ENCODE measurements around the gene NUDT9. TPM values are rescaled to one million over a fixed set of nuclear protein-coding genes. Genes with fewer than 3 reads are reported as not detected.
A peak's percentile ranks its signal among the peaks of the same experiment; 100 is the strongest.
"Not testable (repeated sequence)": the region's sequence is repeated elsewhere in the genome, so short reads cannot be mapped to it uniquely, and the experiment has no call there.

Gene NUDT9
- total RNA-seq, 2 experiments from 2014 or later: 12.1 to 13.4 TPM

- Mint-ChIP-seq H3K27me3 (ENCODE audit: low read depth) (no peaks in the 10 kb centered on the region), H3K4me3 (no peak overlapping the region), H3K9me3 (no peaks in the 10 kb centered on the region), H3K4me1 (ENCODE audit: low read depth) (no peaks in the 10 kb centered on the region), H3K36me3 (ENCODE audit: low read depth) (no peaks in the 10 kb centered on the region), H3K27ac (no peak overlapping the region)
- CTCF ChIA-PET: interaction anchor here (1.1 to 1.2 kb wide), 4 partner anchors 11 to 242 kb away, joined by 3 to 4 read pairs (median 3); no protein-coding TSS in a partner anchor
- no peak for DNase-seq
- intact Hi-C loops (cut with micrococcal nuclease): no loop called here
Observed at GRCh38 chr4:87476934-87477333, 54.6 kb downstream of the NUDT9 start.

DNA sequence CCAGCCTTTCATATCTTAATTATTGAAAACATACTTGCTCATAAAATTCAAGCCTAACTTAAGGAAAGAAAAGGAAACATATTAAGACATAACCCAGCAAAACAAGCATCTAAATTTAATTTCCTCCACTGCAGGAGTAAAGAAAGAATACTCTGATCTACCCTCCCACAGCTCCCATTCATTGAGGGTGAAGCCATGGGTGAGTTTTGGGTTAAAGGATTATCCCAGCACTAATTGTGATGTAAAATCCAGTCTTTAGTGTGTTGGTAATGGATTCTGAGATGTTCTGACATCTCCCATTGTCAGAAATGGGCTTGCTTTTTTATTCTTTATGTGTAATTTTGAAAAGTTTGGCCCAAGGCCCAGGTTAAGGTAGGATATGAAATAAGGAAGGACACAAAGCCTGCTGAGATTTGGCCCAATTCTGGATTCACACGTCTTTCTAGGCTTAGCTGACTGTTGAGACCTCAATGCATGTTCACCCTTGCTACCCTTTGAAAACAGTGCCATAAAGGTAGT, 56.4 kb downstream of the NUDT9 start:
- H3K36me3 Mint-ChIP-seq (ENCODE audit: low read depth): peaks cover 2% of the 10 kb centered on the region
- no peak overlapping the region for H3K27ac Mint-ChIP-seq
- CTCF ChIA-PET: interaction anchor here (1.3 kb wide), 1 partner anchor 12 kb away, joined by 3 read pairs; no protein-coding TSS in a partner anchor
- H3K9me3 Mint-ChIP-seq: peaks cover 3% of the 10 kb centered on the region
- DNase-seq: no peak
- intact Hi-C loops (cut with micrococcal nuclease): no loop called here
- H3K4me1 Mint-ChIP-seq (ENCODE audit: low read depth): no peaks in the 10 kb centered on the region
- H3K27me3 Mint-ChIP-seq (ENCODE audit: low read depth): no peaks in the 10 kb centered on the region
- no peak overlapping the region for H3K4me3 Mint-ChIP-seq

- CTCF ChIA-PET: interaction anchor here (1.3 kb wide), 1 partner anchor 105 kb away, joined by 3 read pairs; no protein-coding TSS in a partner anchor
- Mint-ChIP-seq H3K36me3 (ENCODE audit: low read depth) (peaks cover 12% of the 10 kb centered on the region), H3K27me3 (ENCODE audit: low read depth) (no peaks in the 10 kb centered on the region), H3K9me3 (peaks cover 3% of the 10 kb centered on the region), H3K4me1 (ENCODE audit: low read depth) (no peaks in the 10 kb centered on the region), H3K4me3 (no peak overlapping the region), H3K27ac (no peak overlapping the region)
- no peak for DNase-seq
- intact Hi-C loops (cut with micrococcal nuclease): no loop called here
Observed at GRCh38 chr4:87481377-87481776, 59.0 kb downstream of the NUDT9 start.

DNA sequence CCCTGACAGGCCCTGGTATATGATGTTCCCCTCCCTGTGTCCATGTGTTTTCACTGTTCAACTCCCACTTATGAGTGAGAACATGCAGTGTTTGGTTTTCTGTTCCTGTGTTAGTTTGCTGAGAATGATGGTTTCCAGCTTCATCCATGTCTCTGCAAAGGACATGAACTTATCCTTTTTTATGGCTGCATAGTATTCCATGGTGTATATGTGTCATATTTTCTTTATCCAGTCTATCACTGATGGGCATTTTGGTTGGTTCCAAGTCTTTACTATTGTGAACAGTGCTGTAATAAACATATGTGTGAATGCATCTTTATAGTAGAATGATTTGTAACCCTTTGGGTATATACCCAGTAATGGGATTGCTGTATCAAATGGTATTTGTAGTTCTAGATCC, 60.9 kb downstream of the NUDT9 start:
- intact Hi-C loops (cut with micrococcal nuclease); H3K27ac Mint-ChIP-seq: not testable (repeated sequence)
- CTCF ChIA-PET: interaction anchor here (0.7 kb wide), 1 partner anchor 70 kb away, joined by 5 read pairs; no protein-coding TSS in a partner anchor

DNA sequence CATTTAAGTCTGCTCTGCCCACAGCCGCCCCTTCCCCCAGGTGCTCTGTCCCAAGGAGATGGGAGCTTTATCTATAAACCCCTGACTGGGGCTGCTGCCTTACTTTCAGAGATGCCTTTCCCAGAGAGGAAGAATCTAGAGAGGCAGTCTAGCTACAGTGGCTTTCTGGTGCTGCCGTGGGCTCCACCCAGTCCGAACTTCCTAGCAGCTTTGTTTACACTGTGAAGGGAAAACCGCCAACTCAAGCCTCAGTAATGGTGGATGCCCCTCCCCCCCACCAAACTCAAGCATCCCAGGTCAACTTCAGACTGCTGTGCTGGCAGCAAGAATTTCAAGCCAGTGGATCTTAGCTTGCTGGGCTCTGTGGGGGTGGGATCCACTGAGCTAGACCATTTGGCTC, 66.3 kb downstream of the NUDT9 start:
- peaks cover 29% of the 10 kb centered on the region for H3K36me3 Mint-ChIP-seq (ENCODE audit: low read depth)
- H3K27ac Mint-ChIP-seq; intact Hi-C loops (cut with micrococcal nuclease); H3K27me3 Mint-ChIP-seq (ENCODE audit: low read depth); DNase-seq; H3K4me1 Mint-ChIP-seq (ENCODE audit: low read depth); H3K4me3 Mint-ChIP-seq; CTCF ChIA-PET; H3K9me3 Mint-ChIP-seq: not testable (repeated sequence)

More for the DNA sequence above, 60.9 kb downstream of the NUDT9 start:
- H3K36me3 Mint-ChIP-seq (ENCODE audit: low read depth): peaks cover 22% of the 10 kb centered on the region
- DNase-seq; H3K27me3 Mint-ChIP-seq (ENCODE audit: low read depth); H3K4me1 Mint-ChIP-seq (ENCODE audit: low read depth); H3K9me3 Mint-ChIP-seq; H3K4me3 Mint-ChIP-seq: not testable (repeated sequence)

- Mint-ChIP-seq H3K27me3 (ENCODE audit: low read depth) (no peaks in the 10 kb centered on the region), H3K4me3 (no peak overlapping the region), H3K27ac (no peak overlapping the region), H3K36me3 (ENCODE audit: low read depth) (peaks cover 27% of the 10 kb centered on the region), H3K4me1 (ENCODE audit: low read depth) (peaks cover 2% of the 10 kb centered on the region), H3K9me3 (peaks cover 6% of the 10 kb centered on the region)
- no peak for DNase-seq
- intact Hi-C loops (cut with micrococcal nuclease): no loop called here
- CTCF ChIA-PET: no interaction called here
Observed at GRCh38 chr4:87489678-87490077, 67.3 kb downstream of the NUDT9 start.

- peaks cover 23% of the 10 kb centered on the region for H3K36me3 Mint-ChIP-seq (ENCODE audit: low read depth)
- intact Hi-C loops (cut with micrococcal nuclease): no loop called here
- DNase-seq: no peak
- H3K4me1 Mint-ChIP-seq (ENCODE audit: low read depth): peaks cover 2% of the 10 kb centered on the region
- H3K4me3 Mint-ChIP-seq: no peak overlapping the region
- CTCF ChIA-PET: no interaction called here
- no peak overlapping the region for H3K27ac Mint-ChIP-seq
- H3K27me3 Mint-ChIP-seq (ENCODE audit: low read depth): no peaks in the 10 kb centered on the region
- peaks cover 6% of the 10 kb centered on the region for H3K9me3 Mint-ChIP-seq
Observed at GRCh38 chr4:87490664-87491369, 68.4 kb downstream of the NUDT9 start.

DNA sequence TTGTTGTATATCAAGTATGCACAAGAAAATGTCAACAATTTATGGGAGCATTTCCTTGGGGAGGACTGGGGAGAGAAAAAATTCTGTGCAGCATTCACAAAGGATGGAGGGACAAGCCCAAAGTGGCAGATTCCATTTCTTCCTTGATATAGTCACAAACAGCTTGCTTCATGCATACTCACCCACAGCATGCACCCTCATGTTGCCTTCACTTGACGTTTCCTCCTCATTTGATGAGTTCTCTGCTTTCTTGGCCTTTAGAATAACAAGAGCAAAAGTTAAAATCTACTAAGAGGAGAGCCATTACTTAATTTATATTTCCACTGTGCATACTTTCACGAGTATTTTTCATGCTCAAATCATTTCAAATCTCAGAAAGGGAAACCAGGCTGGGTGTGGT, 69.1 kb downstream of the NUDT9 start:
- intact Hi-C loops (cut with micrococcal nuclease): no loop called here
- Mint-ChIP-seq H3K9me3 (peaks cover 6% of the 10 kb centered on the region), H3K4me3 (no peak overlapping the region)

GRCh38 chr4:87491851-87492250, 69.5 kb downstream of the NUDT9 start:
- CTCF ChIA-PET: interaction anchor here (0.7 kb wide), 2 partner anchors 25 to 67 kb away, joined by 3 to 5 read pairs; no protein-coding TSS in a partner anchor
- H3K36me3 Mint-ChIP-seq (ENCODE audit: low read depth): peaks cover 18% of the 10 kb centered on the region
- H3K4me1 Mint-ChIP-seq (ENCODE audit: low read depth); DNase-seq; H3K27ac Mint-ChIP-seq; H3K9me3 Mint-ChIP-seq; H3K4me3 Mint-ChIP-seq; H3K27me3 Mint-ChIP-seq (ENCODE audit: low read depth); intact Hi-C loops (cut with micrococcal nuclease): not testable (repeated sequence)

More for the DNA sequence above, 69.1 kb downstream of the NUDT9 start:
- no peak for DNase-seq
- Mint-ChIP-seq H3K27me3 (ENCODE audit: low read depth) (no peaks in the 10 kb centered on the region), H3K27ac (no peak overlapping the region), H3K36me3 (ENCODE audit: low read depth) (peaks cover 18% of the 10 kb centered on the region), H3K4me1 (ENCODE audit: low read depth) (peaks cover 2% of the 10 kb centered on the region)
- CTCF ChIA-PET: interaction anchor here (0.7 kb wide), 1 partner anchor 26 kb away, joined by 3 read pairs; no protein-coding TSS in a partner anchor

- no peak overlapping the region for H3K4me3 Mint-ChIP-seq
- peaks cover 9% of the 10 kb centered on the region for H3K36me3 Mint-ChIP-seq (ENCODE audit: low read depth)
- intact Hi-C loops (cut with micrococcal nuclease): no loop called here
- H3K27me3 Mint-ChIP-seq (ENCODE audit: low read depth): no peaks in the 10 kb centered on the region
- peaks cover 2% of the 10 kb centered on the region for H3K4me1 Mint-ChIP-seq (ENCODE audit: low read depth)
- no peak overlapping the region for H3K27ac Mint-ChIP-seq
- CTCF ChIA-PET: interaction anchor here (0.6 kb wide), 1 partner anchor 46 kb away, joined by 4 read pairs; no protein-coding TSS in a partner anchor
- no peak for DNase-seq
- H3K9me3 Mint-ChIP-seq: peaks cover 4% of the 10 kb centered on the region
Observed at GRCh38 chr4:87493115-87493514, 70.7 kb downstream of the NUDT9 start.

- H3K4me1 Mint-ChIP-seq (ENCODE audit: low read depth): peaks cover 3% of the 10 kb centered on the region
Observed at GRCh38 chr4:87497159-87497558, 74.8 kb downstream of the NUDT9 start.

DNA sequence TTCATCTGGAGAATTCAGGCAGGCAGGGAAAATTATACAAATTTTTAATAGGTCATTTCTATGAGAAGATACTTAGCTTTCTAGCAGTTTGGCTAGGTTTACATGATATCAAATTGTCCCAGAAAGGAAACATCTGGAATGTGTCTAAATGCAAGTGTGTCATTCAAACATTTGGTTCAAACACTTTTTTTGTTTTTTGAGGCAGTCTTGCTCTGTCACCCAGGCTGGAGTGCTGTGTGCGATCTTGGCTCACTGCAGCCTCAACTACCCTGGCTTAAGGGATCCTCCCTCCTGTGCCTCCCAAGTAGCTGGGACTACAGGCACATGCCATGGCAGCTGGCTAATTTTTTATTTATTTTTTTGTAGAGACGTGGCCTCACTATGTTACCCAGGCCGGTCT, 75.2 kb downstream of the NUDT9 start:
- CTCF ChIA-PET: interaction anchor here (1.0 kb wide), 1 partner anchor 566 kb away, joined by 3 read pairs; no protein-coding TSS in a partner anchor
- DNase-seq: no peak
- H3K9me3 Mint-ChIP-seq: no peaks in the 10 kb centered on the region
- H3K4me1 Mint-ChIP-seq (ENCODE audit: low read depth): peaks cover 3% of the 10 kb centered on the region
- H3K36me3 Mint-ChIP-seq (ENCODE audit: low read depth): no peaks in the 10 kb centered on the region
- H3K4me3 Mint-ChIP-seq: no peak overlapping the region
- intact Hi-C loops (cut with micrococcal nuclease): loop anchor here (1.0 to 2.0 kb wide), 2 partner anchors 342 to 351 kb away; no protein-coding TSS in a partner anchor
- no peaks in the 10 kb centered on the region for H3K27me3 Mint-ChIP-seq (ENCODE audit: low read depth)
- no peak overlapping the region for H3K27ac Mint-ChIP-seq

More at GRCh38 chr4:87497159-87497558, 74.8 kb downstream of the NUDT9 start:
- peak; percentile 44 for DNase-seq
- no peaks in the 10 kb centered on the region for H3K9me3 Mint-ChIP-seq
- no peaks in the 10 kb centered on the region for H3K36me3 Mint-ChIP-seq (ENCODE audit: low read depth)
- CTCF ChIA-PET: interaction anchor here (1.0 kb wide), 1 partner anchor 566 kb away, joined by 3 read pairs; no protein-coding TSS in a partner anchor
- H3K4me3 Mint-ChIP-seq: no peak overlapping the region
- intact Hi-C loops (cut with micrococcal nuclease): loop anchor here (1.0 to 2.0 kb wide), 2 partner anchors 342 to 352 kb away; no protein-coding TSS in a partner anchor
- no peaks in the 10 kb centered on the region for H3K27me3 Mint-ChIP-seq (ENCODE audit: low read depth)
- H3K27ac Mint-ChIP-seq: no peak overlapping the region

All from activated naive CD4-positive, alpha-beta T cell treated with anti-CD3 and anti-CD28 coated beads for 36 hours (primary cell).